T-helper 1 cell (primary cell): Measurements from ENCODE around the gene MVK.

ENCODE experiments used
- DNase-seq, 5 donors: peaks; one replicate each; pipeline ENCODE4 v3.0.0-alpha.2; 2012 to 2020

MVK gene

DNA sequence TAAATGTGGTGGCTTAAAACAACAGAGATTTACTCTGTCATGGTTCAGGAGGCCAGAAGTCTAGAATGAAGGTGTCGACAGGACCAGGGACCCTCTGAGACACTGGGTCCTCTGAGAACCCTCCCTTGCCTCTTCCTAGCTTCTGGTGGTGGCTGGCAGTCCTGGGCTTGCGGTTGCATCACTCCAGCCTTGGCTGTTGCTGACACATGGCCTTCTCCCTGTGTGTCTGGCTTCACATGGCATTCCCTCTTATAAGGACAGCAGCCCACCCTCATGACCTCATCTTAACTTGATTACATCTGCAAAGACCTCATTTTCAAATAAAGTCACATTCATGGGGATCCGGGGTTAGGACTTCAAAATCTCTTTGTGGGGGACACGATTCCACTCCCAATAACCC, 36.9 kb downstream of the MVK start:
- DNase-seq = no peak

DNA sequence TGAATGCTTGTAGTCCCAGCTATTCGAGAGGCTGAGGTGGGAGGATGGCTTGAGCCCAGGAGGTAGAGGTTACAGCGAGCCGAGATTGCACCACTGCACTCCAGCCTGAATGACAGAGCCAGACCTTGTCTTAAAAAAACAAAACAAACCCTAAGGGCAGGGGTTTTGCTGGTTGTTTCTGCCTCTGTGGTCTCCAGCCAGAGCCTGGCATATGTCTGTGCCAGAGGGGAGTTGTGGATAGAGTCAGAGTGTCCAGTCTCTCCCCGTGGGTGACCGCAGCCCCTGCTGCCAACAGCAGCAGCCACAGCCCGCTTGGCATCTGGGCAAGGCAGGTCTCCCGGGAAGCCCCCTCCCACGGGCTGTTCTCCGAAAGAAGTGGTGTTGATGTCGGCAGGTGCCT, 37.6 kb downstream of the MVK start:
- no peak for DNase-seq

- no peak for DNase-seq
Measured at GRCh38 chr12:109612003-109612402, 38.4 kb downstream of the MVK start.

DNA sequence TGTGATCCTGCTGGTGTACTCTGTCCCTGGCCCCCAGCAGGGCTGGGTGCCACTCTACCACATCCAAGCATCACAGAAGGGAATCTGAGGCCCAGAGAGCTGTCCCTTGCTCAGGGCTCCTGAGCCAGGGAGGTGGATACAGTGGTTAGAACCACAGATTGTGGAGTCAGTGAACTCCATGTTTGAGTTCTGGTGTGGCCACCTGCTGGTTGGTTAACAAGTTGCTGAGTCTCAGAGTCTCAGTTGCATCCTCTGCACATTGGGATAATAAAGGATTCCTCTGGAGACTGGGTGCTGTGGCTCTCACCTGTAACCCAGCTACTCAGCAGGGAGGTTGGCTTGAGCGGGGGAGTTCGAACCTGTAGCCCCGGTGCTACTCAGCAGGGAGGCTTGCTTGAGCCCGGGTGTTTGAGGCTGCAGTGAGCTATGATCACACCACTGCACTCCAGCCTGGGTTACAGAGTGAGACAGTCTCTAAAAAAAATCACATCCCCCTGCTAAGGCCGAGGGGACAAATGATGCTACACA, 39.4 kb downstream of the MVK start:
- no peak for DNase-seq

GRCh38 chr12:109613649-109614455, 40.3 kb downstream of the MVK start:
- DNase-seq = no peak

- DNase-seq = no peak
Measured at GRCh38 chr12:109615556-109616229, 42.1 kb downstream of the MVK start.

- no peak for DNase-seq
Measured at GRCh38 chr12:109617491-109617890, 43.9 kb downstream of the MVK start.

- no peak for DNase-seq
Measured at GRCh38 chr12:109618082-109618481, 44.5 kb downstream of the MVK start.

- no peak for DNase-seq
Measured at GRCh38 chr12:109619002-109619604, 45.5 kb downstream of the MVK start.

DNA sequence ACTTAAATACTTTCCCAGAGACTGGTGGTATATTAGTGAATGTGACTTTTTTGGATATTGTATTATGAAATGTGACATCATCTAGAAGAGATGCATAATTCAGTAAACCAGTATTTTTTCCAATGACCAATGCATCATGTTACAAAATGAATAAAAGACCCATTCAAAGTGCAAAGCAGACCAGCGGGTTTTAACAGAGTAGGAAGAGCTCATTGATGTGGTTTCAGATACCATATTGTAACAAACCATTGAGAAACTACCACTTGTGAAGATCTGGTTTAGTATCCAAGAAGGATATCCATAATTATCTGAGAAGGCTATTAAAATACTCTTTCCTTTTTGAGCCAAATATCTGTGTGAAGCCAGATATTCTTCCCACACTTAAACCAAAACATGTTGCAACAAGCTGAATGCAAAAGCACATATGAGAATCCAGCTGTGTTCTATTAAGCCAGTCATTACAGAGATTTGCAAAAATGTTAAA, 47.7 kb downstream of the MVK start:
- DNase-seq = no peak

DNA sequence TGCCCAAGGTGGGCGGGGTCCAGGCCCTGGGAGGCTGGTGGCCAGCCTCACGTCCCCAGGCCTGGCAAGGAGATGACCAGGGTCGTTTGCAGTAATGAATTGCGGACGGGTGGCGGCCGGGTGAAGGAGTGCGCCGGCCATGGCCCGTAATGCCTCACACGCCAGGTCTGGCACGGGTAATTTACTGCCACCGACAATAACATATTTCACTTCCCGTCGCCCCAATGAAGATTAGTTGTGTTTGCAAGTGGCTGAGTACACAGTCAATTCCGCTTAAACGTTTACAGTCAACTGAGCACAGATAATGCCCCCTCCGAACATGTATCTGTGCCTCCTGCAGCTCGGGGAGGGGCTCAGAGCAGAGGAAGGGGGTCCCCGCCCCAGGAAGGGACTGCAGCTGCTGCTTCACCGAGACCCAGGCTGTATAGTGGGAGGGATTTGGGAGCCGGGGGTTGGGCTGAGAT, 48.3 kb downstream of the MVK start:
- DNase-seq = no peak

GRCh38 chr12:109624467-109624866, 50.9 kb downstream of the MVK start:
- DNase-seq = no peak

- DNase-seq = no peak
Measured at GRCh38 chr12:109625131-109625559, 51.6 kb downstream of the MVK start.

- no peak for DNase-seq
Measured at GRCh38 chr12:109625749-109626377, 52.3 kb downstream of the MVK start.

- DNase-seq = no peak
Measured at GRCh38 chr12:109626378-109627115, 53.0 kb downstream of the MVK start.

DNA sequence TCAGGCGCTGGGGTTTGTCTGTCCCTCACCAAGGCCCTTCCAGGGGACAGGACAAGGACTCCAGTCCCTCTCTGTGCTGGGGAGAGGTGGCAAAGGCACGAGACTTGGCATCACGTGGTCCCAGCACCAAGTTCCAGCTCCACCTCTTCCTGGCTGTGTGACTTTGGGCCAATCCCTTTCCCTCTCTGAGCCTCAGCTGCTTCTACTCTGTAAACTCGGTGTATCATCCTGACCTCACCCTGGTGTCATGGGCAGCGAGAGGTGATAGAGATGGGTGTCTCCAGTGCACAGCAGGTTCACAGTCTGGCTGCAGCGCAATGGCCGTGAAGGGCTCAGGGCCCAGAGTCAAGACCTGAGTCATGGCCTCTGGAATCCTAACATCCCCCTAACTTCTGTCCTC, 54.0 kb downstream of the MVK start:
- DNase-seq = no peak

DNA sequence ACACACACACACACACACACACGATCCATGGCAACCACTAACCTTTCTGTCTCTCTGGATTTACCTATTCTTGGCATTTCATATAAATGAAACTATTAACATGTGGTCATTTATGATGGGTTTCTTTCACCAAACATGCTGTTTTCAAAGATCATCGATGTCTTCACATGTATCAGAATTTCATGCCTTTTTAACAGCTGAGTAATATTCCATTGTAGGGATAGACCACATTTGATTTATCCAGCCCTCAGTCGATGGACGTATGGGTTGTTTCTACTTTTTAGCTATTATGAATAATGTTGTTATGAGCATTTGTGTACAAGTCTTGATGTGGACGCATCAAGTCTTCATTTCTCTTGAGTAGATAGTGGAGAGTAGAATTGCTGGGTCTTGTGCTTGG, 56.5 kb downstream of the MVK start:
- no peak for DNase-seq

DNA sequence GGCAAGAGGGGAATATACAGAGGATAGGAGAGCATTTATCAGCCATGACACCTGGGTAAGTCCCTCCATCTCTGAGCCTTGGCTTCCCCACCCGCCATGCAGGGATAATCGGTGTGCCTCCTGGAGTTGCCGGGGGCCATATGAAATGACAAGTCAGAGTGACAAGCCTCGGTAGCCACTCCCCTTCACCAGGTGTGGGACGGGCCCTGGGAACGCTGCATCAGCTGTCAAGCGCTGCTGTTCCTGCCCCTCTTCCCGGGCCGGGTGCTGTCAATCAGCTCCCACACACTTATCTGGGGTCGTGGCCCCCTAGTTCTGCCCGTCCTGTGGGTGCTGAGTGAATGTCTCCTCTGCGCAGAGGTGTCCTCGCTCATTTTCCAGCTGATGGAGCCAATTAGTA, 57.2 kb downstream of the MVK start:
- no peak for DNase-seq

DNA sequence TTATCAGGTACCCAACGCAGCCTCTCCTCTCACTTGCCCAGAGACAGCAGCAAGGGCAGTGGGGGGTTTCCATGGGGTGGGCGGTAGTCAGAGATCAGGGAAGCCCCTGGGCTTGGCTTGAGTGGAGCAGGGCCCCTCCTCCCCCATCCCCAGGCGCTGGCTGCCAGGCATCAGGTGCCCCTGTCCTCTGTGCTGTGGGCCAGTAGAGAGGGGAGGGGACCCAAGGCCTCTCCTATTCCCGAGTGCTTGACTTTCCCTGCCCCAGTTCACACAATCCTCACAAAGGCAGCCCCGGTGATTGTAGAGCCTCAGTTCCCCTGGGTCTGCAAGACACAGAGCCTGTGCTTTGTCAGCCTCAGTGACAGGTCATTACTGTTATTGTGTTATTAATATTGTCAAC, 57.7 kb downstream of the MVK start:
- DNase-seq = no peak

DNA sequence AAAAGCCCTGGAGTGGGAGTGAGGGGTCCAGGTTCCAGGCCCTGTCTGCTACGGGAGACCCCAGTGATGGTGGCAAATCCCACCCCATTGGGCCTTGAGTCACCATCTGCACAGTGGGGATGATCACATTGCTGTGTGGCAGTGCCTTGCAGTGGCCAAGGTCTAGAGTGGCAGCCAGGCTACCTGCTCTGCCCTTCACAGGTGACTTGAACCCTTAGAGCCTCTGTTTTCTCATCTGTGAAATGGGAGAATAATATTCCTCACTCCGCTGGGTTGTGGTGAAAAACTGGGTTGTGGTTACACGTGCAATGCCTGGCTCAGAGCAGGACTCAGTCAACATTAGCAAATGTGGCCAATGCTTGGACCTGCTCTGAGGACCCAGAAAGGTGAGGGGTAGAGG, 58.2 kb downstream of the MVK start:
- no peak for DNase-seq

GRCh38 chr12:109632342-109632741, 58.7 kb downstream of the MVK start:
- no peak for DNase-seq

- DNase-seq = no peak
Measured at GRCh38 chr12:109635717-109636116, 62.1 kb downstream of the MVK start.
